Loucy (cell line): ENCODE measurements around the gene TNS3.

ENCODE experiments used
- CTCF ChIP-seq: fragments of 200-600 bp; sonication (generic); conservative IDR thresholded peaks from 2 replicates; pipeline ENCODE4 v1.5.1; 2014; ENCODE audit warnings: mild to moderate bottlenecking, antibody characterized with exemption, low read length
- EZH2phosphoT487 ChIP-seq: fragments of 200-600 bp; IDR thresholded peaks from 2 replicates; pipeline ENCODE4 v1.6.1; 2018; ENCODE audit warnings: antibody characterized with exemption, mild to moderate bottlenecking, moderate library complexity, borderline replicate concordance

GRCh38 chr7:47501406-47501805 is 80.5 kb downstream of the TNS3 start:
- no peak for TF ChIP-seq CTCF
- TF ChIP-seq EZH2phosphoT487 = no peak
